ENCODE measurements around the gene C19orf47. TPM values are rescaled to one million over a fixed set of nuclear protein-coding genes. Genes with fewer than 3 reads are reported as not detected.
"Not testable (repeated sequence)": the region's sequence is repeated elsewhere in the genome, so short reads cannot be mapped to it uniquely, and the experiment has no call there.

The C19orf47 gene
- polyA plus RNA-seq, 10 donors, result 44.0 to 71.9 (median 60.8) TPM

DNA sequence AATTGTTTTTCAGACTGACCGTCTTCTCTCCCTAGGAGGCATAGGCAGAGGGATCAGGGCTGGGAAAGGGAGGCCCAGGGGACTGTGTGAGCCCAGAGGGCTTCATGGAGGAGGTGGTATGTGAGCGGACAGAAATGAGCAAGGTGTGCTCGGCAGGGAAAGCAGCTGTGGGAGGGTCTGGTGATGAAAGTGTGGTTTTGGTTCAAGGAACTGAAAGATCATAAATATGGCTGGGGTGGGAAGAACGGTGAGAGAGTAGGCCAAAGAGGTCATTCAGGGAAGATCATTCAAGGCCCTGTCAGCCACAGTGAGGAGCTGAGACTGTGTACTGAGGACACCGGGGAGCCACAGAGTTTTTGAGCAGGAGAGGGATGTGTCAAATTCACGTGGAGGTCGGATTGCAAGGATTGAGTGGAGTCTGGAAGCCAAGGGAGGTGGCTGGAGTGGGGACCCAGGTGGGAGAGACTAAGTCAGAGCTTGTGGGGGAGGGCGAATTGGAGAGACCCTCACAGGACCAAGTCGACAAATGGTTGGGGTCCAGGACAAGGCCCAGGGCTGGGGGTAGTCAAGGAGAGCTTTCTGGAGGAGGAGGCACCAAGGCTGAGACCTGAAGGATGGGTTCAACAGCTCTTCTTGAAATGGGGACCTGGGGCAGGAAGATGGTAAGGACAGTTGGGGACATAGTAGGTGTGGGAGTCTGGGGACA lies 7.9 kb upstream of the C19orf47 start:
- no peak for DNase-seq

DNA sequence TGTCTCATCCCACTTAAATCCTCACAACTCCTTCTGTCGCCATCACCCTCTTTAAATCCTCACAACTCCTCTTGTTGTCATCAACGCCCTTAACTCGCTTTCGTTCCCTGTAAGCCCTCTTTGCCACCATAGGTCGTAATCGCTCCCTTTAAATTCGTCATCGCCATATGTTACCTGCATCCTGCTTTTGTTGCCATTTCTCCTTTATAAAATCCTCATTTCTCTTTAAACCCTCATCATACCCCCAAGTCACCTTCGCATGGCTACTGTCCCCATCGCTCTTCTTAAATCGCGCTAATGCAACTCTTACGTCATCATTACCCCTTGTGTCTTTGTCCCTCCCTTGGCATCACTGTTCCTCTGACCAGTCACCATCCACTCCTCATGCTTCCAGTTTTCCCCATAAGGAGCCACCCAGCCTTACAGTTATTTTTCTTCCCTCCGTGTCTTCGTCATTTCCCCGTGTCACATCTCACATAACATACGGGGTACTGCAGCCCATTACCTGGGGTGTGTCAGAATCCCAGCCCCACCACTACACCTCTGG lies 837 bp upstream of the C19orf47 start:
- peak in 1 of 3 donors; percentile 64 for DNase-seq

DNA sequence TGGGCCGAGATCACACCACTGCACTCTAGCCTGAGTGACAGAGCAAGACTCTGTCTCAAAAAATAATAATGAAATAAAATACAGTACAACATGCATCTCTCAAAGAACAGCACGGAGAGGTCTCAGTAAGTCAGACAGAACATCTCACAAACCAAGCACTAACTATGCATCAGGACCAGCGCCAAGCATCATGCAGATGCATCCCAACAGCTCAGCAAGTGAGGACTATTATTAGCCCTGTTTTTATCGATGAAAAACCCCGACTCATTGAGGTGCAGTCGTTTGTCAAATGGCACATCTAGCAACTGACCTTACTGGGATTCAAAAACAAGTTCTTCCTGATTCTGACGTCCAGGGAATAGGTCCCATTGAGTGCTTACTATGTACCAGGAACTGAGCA lies 3.8 kb downstream of the C19orf47 start:
- DNase-seq, result no peak

DNA sequence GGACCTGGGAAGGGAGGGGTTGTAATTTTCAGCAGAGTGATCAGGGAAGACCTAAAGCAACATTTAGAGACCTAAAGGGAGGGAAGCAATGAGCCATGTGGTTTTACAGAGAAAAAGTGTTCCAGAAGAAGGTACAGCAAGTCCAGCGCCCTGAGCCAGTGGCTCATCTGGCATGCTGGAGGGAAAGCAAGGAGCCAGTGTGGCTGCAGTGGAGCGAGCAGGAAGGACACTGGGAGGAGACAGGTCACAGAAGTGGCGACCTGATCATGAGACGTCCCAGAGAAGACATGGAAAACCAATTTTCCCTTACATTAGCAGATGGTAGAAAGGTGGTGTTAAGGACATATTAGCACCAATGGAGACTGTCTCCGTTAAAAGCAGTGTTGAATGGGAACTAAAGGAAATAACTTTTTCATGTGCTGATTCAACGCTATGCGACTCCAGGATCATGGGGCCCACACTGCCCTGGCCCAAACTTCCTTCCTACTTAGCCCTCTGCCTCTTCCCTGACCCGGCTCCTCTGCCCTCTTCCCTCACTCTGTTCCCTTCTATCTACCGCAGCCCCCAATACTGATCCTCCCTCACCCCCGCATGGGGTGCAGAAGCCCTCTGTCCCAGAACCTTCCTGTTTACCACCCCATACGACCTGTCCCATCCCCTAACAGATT lies 5.4 kb downstream of the C19orf47 start:
- DNase-seq, result no peak

DNA sequence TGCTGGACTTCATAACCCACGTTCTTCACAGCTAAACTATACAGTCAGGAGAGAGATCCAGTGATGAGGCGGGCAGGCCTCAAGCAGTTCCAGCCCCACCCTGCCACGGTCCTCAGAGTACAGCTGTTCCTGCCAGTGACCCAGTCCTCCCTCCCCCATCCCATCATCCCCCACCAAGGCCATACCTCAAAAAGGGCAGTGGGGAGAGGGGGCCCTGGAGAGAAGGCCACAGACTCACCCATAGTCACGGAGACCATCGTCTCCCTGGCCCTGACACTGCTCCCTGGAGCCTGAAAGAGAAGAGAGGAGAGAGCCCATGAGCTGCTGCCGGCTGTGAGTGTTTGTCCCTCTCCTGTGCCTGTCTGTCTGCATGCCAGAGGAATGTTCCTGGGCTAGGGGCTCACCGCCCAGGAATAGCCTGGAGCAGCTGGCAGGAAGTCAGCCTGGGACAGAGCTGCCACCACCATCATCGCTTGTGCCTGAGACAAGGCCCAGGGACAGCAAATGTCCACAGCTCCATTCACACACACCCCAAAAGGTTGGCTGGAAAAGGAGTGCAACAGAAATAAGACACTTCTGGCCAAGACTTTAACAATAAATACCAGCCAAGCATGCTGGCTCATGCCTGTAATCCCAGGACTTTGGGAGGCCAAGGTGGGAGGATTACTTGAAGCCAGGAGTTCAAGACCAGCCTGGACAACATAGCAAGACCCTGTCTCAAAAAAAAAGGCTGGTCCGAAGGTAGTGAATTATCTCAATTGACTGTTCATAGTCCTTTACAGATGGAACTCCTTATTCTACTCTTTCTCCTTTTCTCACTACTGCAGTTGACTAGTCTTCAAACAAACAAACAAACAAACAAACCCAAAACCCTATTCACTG lies 6.4 kb downstream of the C19orf47 start:
- DNase-seq, result peak; percentile 72 to 81 (median 75)

DNA sequence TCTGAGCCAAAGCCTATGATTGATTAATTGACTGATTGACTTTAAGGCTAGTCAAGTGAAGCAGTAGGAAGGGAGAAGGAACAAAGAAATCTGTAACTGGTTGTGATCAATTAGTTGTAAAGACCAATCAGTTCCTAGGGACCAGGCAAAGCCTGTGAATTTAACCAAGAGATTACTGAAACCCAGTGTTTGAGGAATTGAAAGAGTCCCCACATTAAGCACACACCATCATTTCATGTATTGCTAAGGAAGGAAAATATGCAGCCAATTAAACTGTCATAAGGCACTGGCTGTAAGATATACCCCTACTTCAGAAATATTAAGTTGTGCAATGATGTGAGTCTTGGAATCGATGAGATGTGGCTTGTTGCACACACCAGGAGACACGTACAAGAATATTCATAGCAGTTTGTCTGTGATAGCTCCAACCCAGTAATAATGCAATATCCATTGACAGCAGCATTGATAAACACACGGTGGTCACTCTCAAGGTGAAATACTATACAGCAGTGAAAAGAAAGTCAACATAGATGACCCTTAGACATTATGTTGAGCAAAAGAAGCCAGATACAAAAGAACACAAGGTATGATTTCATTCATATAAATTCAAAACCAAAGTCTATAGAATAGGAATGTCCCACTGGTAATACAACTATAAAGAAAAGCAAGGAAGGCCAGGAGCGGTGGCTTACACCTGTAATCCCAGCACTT lies 9.0 kb downstream of the C19orf47 start:
- DNase-seq, result no peak

DNA sequence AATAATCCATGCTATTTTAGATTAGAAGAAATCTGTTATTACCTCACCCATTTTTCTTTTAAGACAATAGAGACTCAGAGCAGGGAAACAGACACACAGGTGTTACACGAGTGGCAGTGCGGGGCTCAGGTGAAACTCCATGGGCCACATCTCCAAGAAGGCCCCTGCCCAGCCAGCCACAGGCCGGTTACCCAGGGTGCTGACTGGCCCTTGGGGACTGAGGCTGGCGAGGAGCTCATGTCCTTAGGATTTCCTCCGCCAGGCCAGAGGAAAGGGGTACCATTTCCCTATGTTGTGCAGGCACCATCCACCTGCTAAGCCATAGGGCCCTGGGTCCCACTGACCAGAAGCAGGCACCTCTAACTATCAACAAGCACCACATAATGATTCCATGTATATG lies 10.6 kb downstream of the C19orf47 start:
- no peak for DNase-seq

DNA sequence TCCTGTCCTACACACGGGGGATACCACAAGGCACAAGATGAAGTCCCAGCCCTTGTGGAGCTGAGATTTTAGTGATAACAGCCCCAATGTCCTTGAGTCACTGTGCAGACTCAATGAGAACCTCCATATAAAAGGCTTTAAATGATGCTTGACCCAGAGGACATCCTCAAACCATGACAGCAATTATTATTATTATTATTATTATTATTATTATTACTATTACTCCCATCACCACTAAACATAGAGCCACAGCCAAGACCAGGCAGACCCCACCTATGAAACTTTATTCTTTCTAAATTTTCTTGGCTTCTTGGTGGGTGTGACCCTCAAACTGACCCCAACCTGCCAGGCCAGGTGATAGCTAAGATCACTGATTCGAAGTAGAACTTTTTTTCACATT lies 11.1 kb downstream of the C19orf47 start:
- no peak for DNase-seq

DNA sequence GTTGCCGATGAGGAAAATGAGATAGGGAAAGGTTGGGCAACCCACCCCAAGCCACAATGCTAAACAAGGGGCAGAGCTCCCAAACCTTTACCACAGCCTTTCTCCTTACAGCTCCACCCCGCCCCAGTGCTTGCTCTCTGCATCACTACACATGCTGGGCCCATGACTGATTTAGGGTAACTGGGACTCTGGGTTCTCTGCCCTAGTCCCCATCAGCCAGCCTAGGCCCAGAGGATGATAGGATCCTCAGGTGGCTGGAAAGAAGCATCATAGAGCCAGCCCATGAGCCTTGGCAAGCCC lies 11.6 kb downstream of the C19orf47 start:
- DNase-seq, result no peak

DNA sequence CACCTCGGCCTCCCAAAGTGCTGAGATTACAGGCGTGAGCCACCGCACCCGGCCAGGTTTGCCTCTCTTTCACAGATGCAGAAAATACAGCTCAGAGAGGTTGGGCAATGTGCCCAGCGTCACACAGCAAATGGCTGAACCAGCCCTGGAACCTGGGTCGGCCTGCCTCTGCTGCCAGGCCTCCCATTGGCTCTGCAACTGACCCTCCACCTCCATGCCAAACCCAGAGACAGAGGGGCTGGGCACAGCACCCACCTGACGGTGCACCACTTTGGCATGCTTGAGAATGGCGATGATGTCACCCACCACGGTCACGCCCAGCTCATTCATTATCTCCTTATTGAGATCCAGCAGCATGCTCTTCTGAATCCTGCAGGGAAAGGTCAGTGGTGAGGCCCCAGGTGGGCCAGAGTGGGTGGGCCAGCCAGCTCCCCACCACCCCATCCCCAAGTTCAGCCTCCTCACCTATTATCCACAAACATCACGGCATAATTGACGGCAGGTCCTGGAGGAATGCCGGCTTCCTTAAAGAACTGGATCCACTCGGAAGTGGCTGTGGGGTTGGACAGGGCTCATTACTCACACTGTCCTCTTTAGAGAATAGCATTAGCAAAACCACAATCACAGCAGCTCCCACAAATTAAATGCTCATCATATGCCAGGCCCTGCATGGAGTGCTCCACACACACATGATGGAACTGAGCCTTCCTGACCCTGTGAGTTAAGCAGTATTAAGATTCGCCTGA lies 12.2 kb downstream of the C19orf47 start:
- DNase-seq, result no peak

DNA sequence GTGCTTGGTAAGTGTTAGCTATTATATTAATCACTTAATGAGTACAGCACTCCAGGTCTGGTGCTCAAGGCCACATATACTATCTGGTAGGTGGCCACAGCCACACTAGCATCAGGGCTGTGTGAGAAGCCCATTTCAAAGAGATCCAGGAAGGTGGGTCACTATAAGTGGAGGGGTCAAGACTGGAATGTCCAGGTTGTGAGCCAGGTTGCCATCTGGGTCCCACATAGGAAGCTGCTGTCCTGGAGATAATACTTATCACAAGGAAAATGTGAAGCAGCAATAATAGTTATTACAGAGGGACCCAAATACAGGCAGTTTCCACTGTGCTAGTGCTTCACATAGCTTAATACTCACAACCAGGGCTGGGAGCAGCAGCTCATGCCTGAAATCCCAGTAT lies 13.1 kb downstream of the C19orf47 start:
- no peak for DNase-seq

DNA sequence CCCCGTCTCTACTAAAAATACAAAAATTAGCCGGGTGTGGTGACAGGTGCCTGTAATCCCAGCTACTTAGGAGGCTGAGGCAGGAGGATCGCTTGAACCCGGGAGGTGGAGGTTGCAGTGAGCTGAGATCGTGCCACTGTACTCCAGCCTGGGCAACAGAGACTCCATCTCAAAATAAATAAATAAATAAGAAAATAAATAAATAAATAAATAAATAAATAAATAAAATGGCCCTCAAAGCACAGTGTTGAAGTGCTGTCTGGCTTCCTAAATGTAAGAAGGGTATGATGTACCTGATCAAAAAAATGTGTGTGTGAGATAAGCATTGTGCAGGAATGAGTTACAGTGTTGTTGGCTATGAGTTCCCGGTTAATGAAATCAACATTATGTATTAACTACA lies 15.1 kb downstream of the C19orf47 start:
- not testable (repeated sequence) for DNase-seq

DNA sequence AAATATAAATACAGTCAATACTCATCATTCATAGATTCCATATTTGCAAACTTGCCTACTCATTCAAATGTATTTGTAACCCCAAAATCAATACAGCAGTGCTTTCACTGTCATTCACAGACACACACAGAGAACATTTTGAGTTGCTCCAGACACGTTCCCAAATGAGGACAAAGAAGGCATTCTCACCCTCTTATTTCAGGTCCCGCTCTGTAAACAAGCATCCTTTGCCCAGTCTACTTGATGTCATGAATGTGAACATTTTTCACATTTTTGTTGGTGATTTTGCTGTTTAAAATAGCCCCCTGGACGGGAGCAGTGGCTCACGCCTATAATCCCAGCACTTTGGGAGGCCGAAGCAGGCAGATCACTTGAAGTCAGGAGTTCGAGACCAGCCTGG lies 15.5 kb downstream of the C19orf47 start:
- DNase-seq, result no peak

DNA sequence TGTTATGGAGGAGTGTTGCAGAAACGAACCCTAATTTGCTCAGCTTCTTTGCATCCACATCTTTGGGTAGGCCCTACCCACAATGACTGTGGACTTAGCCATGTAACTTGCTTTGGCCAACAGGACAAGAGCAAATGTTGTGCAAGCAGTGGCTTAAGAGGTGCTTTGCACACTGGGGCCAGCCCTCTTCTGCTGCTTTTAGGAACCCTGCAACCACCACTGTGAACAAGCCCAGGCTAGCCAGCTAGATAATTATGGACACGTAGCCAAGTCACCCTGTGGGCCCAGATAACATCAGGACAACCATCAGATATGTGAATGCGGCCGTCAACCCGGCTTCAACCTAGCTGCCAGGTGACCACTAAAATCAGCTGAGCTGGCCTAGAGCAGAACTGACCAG lies 17.1 kb downstream of the C19orf47 start:
- DNase-seq, result no peak

DNA sequence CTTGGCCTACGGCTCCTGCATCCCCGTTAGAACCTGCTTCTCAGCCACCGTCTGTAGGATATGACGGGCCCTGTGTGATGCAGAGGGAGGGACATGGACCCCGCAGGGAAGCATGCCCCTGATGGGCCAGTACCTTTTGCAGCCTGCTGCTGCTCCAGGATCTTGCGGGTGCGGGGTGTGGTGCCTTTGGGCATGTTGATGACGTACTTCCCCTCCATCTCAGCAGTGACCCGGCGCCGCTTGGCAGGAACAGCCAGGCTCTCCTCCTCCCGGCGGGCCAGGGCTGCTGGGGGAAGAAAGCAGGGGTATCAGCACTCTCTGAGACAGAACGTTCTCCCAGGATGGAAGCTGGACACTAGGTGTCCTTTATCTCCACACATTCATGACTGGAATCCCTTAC lies 22.0 kb downstream of the C19orf47 start:
- no peak for DNase-seq

DNA sequence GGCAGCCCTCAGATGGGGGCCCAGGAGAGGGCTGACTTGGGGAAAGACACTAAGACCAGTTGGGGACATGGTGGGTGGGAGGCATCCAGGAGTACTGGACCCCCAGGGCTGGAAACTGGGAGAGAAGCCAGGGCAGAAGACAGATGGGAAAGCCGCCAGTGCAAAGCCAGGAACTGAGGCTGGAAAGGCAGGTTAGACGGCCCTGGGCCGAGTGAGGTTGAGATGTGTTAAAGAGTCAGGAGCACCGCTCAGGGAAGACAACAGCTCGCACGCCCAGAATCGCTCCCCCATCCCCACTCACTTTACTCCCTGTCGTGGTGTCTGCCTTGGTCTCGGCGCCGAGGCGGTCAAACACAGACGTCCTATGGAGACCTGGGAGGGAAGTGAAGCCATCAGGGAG lies 24.5 kb downstream of the C19orf47 start:
- no peak for DNase-seq

DNA sequence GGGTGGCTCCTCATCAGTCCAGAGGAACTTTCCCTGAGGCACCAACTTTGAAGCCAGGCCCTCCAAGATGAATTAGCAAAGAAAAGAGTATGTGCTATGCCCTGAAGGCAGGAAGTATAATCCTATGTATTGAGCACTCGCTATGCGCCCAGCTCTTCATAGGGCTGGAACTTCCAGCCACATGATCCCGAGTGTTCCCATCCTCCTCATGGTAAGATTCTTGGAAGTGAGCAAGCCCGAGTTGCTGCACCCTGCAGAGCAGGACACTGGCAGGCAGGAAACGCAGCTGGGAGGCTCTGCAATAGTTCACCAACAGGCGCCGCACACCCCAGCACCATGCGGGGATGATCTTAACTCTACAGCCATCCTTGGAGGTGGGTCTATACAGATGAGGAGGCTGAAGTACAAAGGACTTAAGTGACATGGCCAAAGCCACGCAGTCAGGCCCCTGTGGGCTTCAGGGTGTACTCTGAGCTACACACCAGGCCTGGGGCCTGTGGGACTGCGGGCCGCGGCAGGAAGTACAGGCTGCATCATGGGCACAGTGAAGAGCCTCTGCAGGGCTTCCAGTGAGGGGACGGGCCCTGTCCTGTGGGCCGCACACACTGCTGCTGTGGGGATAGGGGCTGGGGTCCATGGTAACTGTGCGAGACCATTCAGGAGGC lies 25.1 kb downstream of the C19orf47 start:
- DNase-seq, result no peak

DNA sequence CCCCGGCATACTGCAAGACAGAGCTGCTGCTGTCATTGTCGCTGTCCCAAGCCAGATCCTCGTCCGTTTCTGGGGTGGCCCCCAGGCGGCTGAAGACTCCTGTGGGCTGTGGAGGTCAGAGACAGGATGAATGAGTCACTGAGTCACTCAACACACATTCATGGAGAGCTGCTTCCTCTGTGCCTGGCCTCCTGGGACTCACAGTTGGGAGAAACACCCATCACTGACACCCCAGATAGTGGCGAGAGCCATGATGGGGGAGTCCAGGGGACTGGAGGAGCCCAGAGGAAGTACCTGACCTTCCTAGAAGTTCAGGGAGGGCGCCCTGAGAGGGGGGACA lies 26.0 kb downstream of the C19orf47 start:
- no peak for DNase-seq

DNA sequence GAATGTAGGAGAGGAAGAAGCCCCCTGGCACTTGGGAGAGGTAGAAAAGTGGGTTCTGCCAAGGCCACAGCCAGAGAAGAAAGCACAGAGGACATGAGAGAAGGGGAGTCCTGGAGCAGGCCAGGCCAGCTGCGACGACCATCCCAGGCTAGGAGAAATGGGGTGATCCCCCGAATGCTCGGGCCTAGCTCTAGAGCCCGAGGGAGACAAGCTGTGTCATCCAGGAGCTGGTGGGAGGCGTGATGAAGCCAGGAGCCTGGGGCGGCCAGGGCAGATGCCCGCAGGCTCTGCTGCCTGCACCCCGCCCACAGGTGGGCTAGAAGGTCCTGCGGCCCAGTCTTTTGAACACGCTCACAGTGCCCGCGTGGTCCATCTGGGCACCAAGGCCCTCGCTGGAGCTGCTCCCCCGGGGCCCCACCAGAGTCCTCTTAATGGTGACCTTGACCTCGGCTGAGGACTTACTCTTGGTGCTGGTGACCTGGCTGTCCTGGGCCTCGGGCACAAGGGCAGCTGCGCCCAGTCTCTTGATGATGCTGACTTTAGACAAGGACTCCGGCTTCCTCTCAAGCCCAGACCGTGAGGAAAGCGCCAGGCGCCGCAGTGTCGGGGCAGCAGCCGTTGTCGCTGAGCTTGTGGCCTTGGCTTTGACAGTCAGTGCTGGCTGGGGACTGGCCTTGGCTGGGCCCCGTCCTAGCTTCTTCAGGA lies 26.5 kb downstream of the C19orf47 start:
- no peak for DNase-seq

DNA sequence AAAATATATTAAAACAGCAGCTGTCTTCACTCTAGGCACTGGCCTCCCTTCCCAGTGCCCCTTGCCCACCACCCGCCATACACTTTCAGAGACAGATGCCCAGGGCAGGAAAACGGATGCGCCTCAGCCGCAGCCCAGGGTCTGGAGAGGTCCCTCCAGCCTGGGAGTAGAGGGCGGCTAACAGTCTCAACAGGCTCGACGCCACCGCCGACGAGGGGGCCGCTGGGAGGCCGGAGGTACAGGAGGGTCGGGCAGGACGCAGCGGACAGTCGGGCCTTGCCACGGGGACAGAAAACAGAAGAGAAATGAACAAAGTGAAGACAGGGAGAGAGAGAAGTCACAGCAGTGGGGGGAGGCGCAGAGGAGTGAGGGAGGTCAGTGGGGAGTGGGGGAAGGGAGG lies 27.1 kb downstream of the C19orf47 start:
- DNase-seq, result no peak
